ENCODE results near the gene PPFIBP2.

The PPFIBP2 gene

GRCh38 chr11:7518811-7519562 lies 5.2 kb downstream of the PPFIBP2 start:
- TF ChIP-seq CTCF (IDR thresholded peaks at IDR 0.05; ENCODE audit: low read depth, low read length, missing control alignments): no peak
- peak overlapping the region; percentile 68 for H3K4me3 ChIP-seq (ENCODE audit: low read depth, low read length)
- DNase-seq (ENCODE audit: low read depth): no peak

DNA sequence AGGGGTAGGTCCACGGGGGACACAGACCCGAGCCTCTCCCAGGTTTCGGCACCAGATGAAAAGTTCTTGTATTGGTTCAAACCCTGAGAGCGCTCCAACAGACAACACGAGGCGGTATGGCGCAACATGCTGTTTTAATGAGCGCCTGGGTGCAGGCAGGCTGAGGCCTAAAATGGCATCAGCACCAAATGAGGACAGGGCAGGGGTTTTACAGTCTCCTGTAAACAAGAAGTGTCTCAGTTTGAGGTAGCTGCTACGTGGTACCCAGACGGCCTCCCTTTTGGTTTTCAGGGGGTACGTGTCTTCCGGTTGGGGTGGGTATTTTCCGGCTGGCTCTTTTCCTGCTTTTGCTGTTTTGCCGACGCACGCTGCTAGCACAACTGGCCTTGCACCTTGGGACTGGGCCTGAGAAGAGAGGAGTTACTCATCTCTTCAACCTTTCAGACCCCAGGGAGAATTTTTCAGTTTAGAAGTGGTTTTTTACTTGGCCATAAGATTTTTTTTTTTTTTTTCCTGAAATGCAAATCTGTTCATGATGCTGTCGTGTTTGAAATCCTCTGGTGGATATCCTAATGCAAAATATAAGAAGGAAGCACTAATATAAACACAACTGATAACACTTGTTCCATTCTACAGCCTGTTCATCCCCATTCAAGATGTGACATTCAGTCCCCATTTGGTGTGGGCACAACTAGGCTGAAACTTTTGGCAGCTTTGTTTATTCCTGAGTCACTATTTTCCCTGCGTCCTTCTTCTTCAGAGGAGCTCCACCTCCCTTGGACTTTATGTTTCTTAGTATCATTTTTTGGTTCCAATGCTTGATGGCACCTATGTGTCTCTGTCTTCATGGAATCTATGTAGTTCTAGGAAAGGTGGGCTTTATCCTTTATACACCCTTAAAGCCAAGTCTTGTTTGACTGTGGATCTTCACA lies 6.5 kb downstream of the PPFIBP2 start:
- no peak for TF ChIP-seq CTCF (IDR thresholded peaks at IDR 0.05; ENCODE audit: low read depth, low read length, missing control alignments)
- peak overlapping the region; percentile 68 for H3K4me3 ChIP-seq (ENCODE audit: low read depth, low read length)
- DNase-seq (ENCODE audit: low read depth): peak; percentile 72

- peak; percentile 79 for DNase-seq (ENCODE audit: low read depth)
- H3K4me3 ChIP-seq (ENCODE audit: low read depth, low read length): peak overlapping the region; percentile 68
- no peak for TF ChIP-seq CTCF (IDR thresholded peaks at IDR 0.05; ENCODE audit: low read depth, low read length, missing control alignments)
These were observed 7.2 kb downstream of the PPFIBP2 start for GRCh38 chr11:7520981-7521487.

DNA sequence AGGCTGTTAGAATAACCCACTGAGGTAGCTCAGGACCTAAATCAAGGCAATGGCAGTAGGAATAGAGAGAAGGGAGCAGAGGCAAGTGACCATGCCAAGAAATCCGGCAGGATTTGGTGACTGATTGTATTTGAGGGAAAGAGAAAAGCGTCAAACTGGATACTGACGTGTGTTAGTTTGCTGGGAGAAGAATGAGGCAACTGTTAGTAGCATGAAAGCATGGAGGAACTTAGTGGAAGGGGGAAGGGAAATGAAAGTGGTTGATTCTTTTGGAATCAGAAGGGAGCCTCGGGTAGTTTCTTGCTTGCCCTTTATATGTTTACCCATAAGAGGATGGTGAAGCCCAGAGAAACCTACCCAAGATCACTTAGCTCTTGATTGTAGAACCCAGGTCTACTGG lies 8.3 kb downstream of the PPFIBP2 start:
- DNase-seq (ENCODE audit: low read depth): no peak
- TF ChIP-seq CTCF (IDR thresholded peaks at IDR 0.05; ENCODE audit: low read depth, low read length, missing control alignments): no peak
- H3K4me3 ChIP-seq (ENCODE audit: low read depth, low read length): no peak overlapping the region

DNA sequence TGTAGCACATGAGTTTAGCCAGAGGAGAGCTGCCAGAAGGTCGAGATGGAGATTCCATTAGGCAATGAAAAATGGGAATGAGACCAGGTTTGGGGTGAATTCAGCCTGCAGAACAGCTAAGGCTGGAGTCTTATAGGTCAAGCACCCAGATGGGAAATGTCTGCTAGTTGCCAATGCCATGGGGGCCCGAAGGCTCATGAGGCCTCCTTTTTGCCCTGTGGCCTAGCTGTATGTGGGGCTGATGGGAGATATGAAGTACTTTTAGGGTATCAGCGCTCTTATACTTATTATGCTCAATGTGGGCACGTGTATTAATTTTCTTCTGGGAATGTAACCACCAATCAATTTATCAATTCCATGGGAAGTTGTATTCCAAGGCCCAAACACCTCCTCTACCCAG lies 8.7 kb downstream of the PPFIBP2 start:
- no peak for DNase-seq (ENCODE audit: low read depth)
- no peak overlapping the region for H3K4me3 ChIP-seq (ENCODE audit: low read depth, low read length)
- TF ChIP-seq CTCF (IDR thresholded peaks at IDR 0.05; ENCODE audit: low read depth, low read length, missing control alignments): no peak

DNA sequence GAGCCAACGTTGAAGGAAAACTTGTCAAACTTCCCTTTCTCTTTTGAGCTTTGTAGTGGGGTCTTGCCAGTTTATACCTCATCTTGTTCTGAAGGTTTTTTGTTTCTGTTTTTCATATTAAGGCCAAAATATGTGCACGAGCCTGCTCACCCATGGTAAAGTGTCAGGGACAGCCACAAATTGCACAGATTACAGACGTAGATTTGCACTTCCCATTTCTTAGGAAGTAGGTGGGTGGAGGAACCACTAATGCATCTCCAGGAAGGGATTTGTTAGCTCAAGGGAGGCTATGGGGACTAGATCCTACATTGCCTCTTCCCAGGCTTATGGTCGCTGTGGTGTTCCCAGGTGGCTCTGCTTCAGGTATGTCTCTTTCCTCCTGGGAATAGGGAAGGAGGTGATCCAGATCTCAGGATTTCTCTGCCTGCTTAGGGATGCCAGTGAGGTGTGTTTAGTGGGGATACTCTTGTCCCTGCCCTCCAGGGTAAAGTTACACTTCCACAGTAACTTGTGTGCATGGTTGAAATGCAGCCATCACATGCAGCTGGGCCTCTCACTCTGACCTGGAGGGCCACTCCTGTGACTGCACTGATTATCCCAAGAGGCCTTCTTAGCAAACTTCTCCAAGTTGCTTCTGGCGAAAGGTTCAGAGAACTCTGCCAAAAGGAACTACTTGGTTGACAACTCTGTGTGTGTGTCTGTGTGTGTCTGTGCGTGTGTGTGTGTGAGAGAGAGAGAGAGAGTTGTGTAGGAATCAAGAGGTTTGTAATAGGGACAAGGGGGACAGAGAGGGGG lies 9.8 kb downstream of the PPFIBP2 start:
- no peak overlapping the region for H3K4me3 ChIP-seq (ENCODE audit: low read depth, low read length)
- no peak for DNase-seq (ENCODE audit: low read depth)
- TF ChIP-seq CTCF (IDR thresholded peaks at IDR 0.05; ENCODE audit: low read depth, low read length, missing control alignments): no peak
